ENCODE data around the gene EPHA3. TPM values are rescaled to one million over a fixed set of nuclear protein-coding genes. Genes with fewer than 3 reads are reported as not detected.

Gene EPHA3
- total and polyA plus RNA-seq, 4 donors, result 0.44 to 2.7 (median 1.2) TPM

GRCh38 chr3:89061259-89061658 is 46.2 kb upstream of the EPHA3 start:
- no peaks in the 10 kb centered on the region for H3K27me3 ChIP-seq (ENCODE audit: control insufficient read depth in 4 of 4, insufficient read depth in 4 of 4, low read length in 3 of 4)
- WGBS, result 87% methylated on average over 2 of the region's 2 CpGs
- no peaks in the 10 kb centered on the region for H3K36me3 ChIP-seq (ENCODE audit: control insufficient read depth in 4 of 4, insufficient read depth in 3 of 4, low read depth in 1 of 4, low read length in 3 of 4)
- no peaks in the 10 kb centered on the region for H3K4me1 ChIP-seq (ENCODE audit: control insufficient read depth in 4 of 4, insufficient read depth in 4 of 4, low read length in 3 of 4)
- no peak for DNase-seq (ENCODE audit: low spot score)
- H3K4me3 ChIP-seq (ENCODE audit: low read depth in 1 of 3, low read length in 3 of 3), result no peak overlapping the region
- no peak overlapping the region for H3K9ac ChIP-seq (ENCODE audit: low read depth in 1 of 2, low read length in 2 of 2)
- no peak overlapping the region for H3K27ac ChIP-seq (ENCODE audit: low read depth in 1 of 2, low read length in 2 of 2)
- no peak for TF ChIP-seq YY1 (IDR thresholded peaks at IDR 0.05)
- no peak for TF ChIP-seq HNF4G (IDR thresholded peaks at IDR 0.05)
- TF ChIP-seq GABPA (IDR thresholded peaks at IDR 0.05 in 1 of 2, conservative IDR thresholded peaks at IDR 0.05 in 1 of 2), result no peak
- H3K9me3 ChIP-seq (ENCODE audit: control insufficient read depth in 4 of 4, low read length in 3 of 4), result no peaks in the 10 kb centered on the region

- H3K9me3 ChIP-seq (ENCODE audit: control insufficient read depth in 4 of 4, low read length in 3 of 4), result no peaks in the 10 kb centered on the region
- no peak overlapping the region for H3K9ac ChIP-seq (ENCODE audit: low read depth in 1 of 2, low read length in 2 of 2)
- TF ChIP-seq NR2F2 (IDR thresholded peaks at IDR 0.05) (no peak), MAX (IDR thresholded peaks at IDR 0.05) (no peak), RXRA (IDR thresholded peaks at IDR 0.05) (no peak), RAD21 (IDR thresholded peaks at IDR 0.05) (no peak), ZBTB33 (IDR thresholded peaks at IDR 0.05) (no peak), HNF4A (conservative IDR thresholded peaks at IDR 0.05) (no peak), ATF3 (IDR thresholded peaks at IDR 0.05) (no peak), EGR1 (IDR thresholded peaks at IDR 0.05; ENCODE audit: low read depth in 2 of 2) (no peak), CTCF (IDR thresholded peaks at IDR 0.05; ENCODE audit: low read depth, low read length, missing input control) (no peak), SP1 (IDR thresholded peaks at IDR 0.05) (no peak), GABPA (IDR thresholded peaks at IDR 0.05 in 1 of 2, conservative IDR thresholded peaks at IDR 0.05 in 1 of 2) (no peak), YY1 (IDR thresholded peaks at IDR 0.05) (no peak), FOXA1 (IDR thresholded peaks at IDR 0.05) (no peak), HNF4G (IDR thresholded peaks at IDR 0.05) (no peak), JUND (IDR thresholded peaks at IDR 0.05) (no peak), REST (IDR thresholded peaks at IDR 0.05) (no peak), FOXA2 (IDR thresholded peaks at IDR 0.05) (no peak), TAF1 (conservative IDR thresholded peaks at IDR 0.05) (no peak)
- no peaks in the 10 kb centered on the region for H3K27me3 ChIP-seq (ENCODE audit: control insufficient read depth in 4 of 4, insufficient read depth in 4 of 4, low read length in 3 of 4)
- no peak overlapping the region for H3K27ac ChIP-seq (ENCODE audit: low read depth in 1 of 2, low read length in 2 of 2)
- H3K36me3 ChIP-seq (ENCODE audit: control insufficient read depth in 4 of 4, insufficient read depth in 3 of 4, low read depth in 1 of 4, low read length in 3 of 4), result no peaks in the 10 kb centered on the region
- no peak for DNase-seq (ENCODE audit: low spot score)
- no peak overlapping the region for H3K4me3 ChIP-seq (ENCODE audit: low read depth in 1 of 3, low read length in 3 of 3)
- no peaks in the 10 kb centered on the region for H3K4me1 ChIP-seq (ENCODE audit: control insufficient read depth in 4 of 4, insufficient read depth in 4 of 4, low read length in 3 of 4)
- WGBS, result 65% methylated on average over 2 of the region's 2 CpGs
Measured at GRCh38 chr3:89067736-89068135, 39.7 kb upstream of the EPHA3 start.

All from liver (tissue), 9 donors.